Measurements from ENCODE around the gene CLSTN2. TPM values are rescaled to one million over a fixed set of nuclear protein-coding genes. Genes with fewer than 3 reads are reported as not detected.

The CLSTN2 gene
- total RNA-seq, 1 donor = not detected

GRCh38 chr3:140296796-140297352, 361.9 kb downstream of the CLSTN2 start:
- Histone ChIP-seq H3K27me3 (ENCODE audit: insufficient read depth, low read length) (no peaks in the 10 kb centered on the region), H3K4me3 (ENCODE audit: low read length) (no peak overlapping the region), H3K9me3 (ENCODE audit: low read depth, low read length) (no peaks in the 10 kb centered on the region), H3K4me1 (ENCODE audit: insufficient read depth, low read length) (no peaks in the 10 kb centered on the region)

- H3K4me3 ChIP-seq (ENCODE audit: low read length) = no peak overlapping the region
- H3K4me1 ChIP-seq (ENCODE audit: insufficient read depth, low read length) = no peaks in the 10 kb centered on the region
- H3K9me3 ChIP-seq (ENCODE audit: low read depth, low read length) = no peaks in the 10 kb centered on the region
- H3K27me3 ChIP-seq (ENCODE audit: insufficient read depth, low read length) = no peaks in the 10 kb centered on the region
These were observed 363.1 kb downstream of the CLSTN2 start for GRCh38 chr3:140298043-140298442.

GRCh38 chr3:140298569-140299070, 363.6 kb downstream of the CLSTN2 start:
- Histone ChIP-seq H3K4me3 (ENCODE audit: low read length) (no peak overlapping the region), H3K9me3 (ENCODE audit: low read depth, low read length) (no peaks in the 10 kb centered on the region), H3K4me1 (ENCODE audit: insufficient read depth, low read length) (no peaks in the 10 kb centered on the region), H3K27me3 (ENCODE audit: insufficient read depth, low read length) (no peaks in the 10 kb centered on the region)

- Histone ChIP-seq H3K27me3 (ENCODE audit: insufficient read depth, low read length) (no peaks in the 10 kb centered on the region), H3K9me3 (ENCODE audit: low read depth, low read length) (no peaks in the 10 kb centered on the region), H3K4me1 (ENCODE audit: insufficient read depth, low read length) (no peaks in the 10 kb centered on the region), H3K4me3 (ENCODE audit: low read length) (no peak overlapping the region)
These were observed 368.9 kb downstream of the CLSTN2 start for GRCh38 chr3:140303875-140304274.

- no peak overlapping the region for H3K4me3 ChIP-seq (ENCODE audit: low read length)
- H3K27me3 ChIP-seq (ENCODE audit: insufficient read depth, low read length) = no peaks in the 10 kb centered on the region
- H3K4me1 ChIP-seq (ENCODE audit: insufficient read depth, low read length) = no peaks in the 10 kb centered on the region
- H3K9me3 ChIP-seq (ENCODE audit: low read depth, low read length) = no peaks in the 10 kb centered on the region
These were observed 373.6 kb downstream of the CLSTN2 start for GRCh38 chr3:140308535-140308934.

- H3K27me3 ChIP-seq (ENCODE audit: insufficient read depth, low read length) = no peaks in the 10 kb centered on the region
- H3K4me1 ChIP-seq (ENCODE audit: insufficient read depth, low read length) = no peaks in the 10 kb centered on the region
- H3K9me3 ChIP-seq (ENCODE audit: low read depth, low read length) = no peaks in the 10 kb centered on the region
- H3K4me3 ChIP-seq (ENCODE audit: low read length) = no peak overlapping the region
These were observed 376.4 kb downstream of the CLSTN2 start for GRCh38 chr3:140311428-140311827.

GRCh38 chr3:140315955-140316354, 381.0 kb downstream of the CLSTN2 start:
- Histone ChIP-seq H3K9me3 (ENCODE audit: low read depth, low read length) (no peaks in the 10 kb centered on the region), H3K4me1 (ENCODE audit: insufficient read depth, low read length) (no peaks in the 10 kb centered on the region), H3K4me3 (ENCODE audit: low read length) (no peak overlapping the region), H3K27me3 (ENCODE audit: insufficient read depth, low read length) (no peaks in the 10 kb centered on the region)

- no peaks in the 10 kb centered on the region for H3K9me3 ChIP-seq (ENCODE audit: low read depth, low read length)
- H3K27me3 ChIP-seq (ENCODE audit: insufficient read depth, low read length) = no peaks in the 10 kb centered on the region
- no peaks in the 10 kb centered on the region for H3K4me1 ChIP-seq (ENCODE audit: insufficient read depth, low read length)
- no peak overlapping the region for H3K4me3 ChIP-seq (ENCODE audit: low read length)
These were observed 381.5 kb downstream of the CLSTN2 start for GRCh38 chr3:140316466-140316865.

- Histone ChIP-seq H3K9me3 (ENCODE audit: low read depth, low read length) (no peaks in the 10 kb centered on the region), H3K4me1 (ENCODE audit: insufficient read depth, low read length) (no peaks in the 10 kb centered on the region), H3K4me3 (ENCODE audit: low read length) (no peak overlapping the region), H3K27me3 (ENCODE audit: insufficient read depth, low read length) (no peaks in the 10 kb centered on the region)
These were observed 381.9 kb downstream of the CLSTN2 start for GRCh38 chr3:140316868-140317400.

- Histone ChIP-seq H3K4me3 (ENCODE audit: low read length) (no peak overlapping the region), H3K27me3 (ENCODE audit: insufficient read depth, low read length) (no peaks in the 10 kb centered on the region), H3K9me3 (ENCODE audit: low read depth, low read length) (no peaks in the 10 kb centered on the region), H3K4me1 (ENCODE audit: insufficient read depth, low read length) (no peaks in the 10 kb centered on the region)
These were observed 384.8 kb downstream of the CLSTN2 start for GRCh38 chr3:140319739-140320138.

GRCh38 chr3:140323561-140323960, 388.6 kb downstream of the CLSTN2 start:
- no peaks in the 10 kb centered on the region for H3K9me3 ChIP-seq (ENCODE audit: low read depth, low read length)
- no peaks in the 10 kb centered on the region for H3K27me3 ChIP-seq (ENCODE audit: insufficient read depth, low read length)
- H3K4me3 ChIP-seq (ENCODE audit: low read length) = no peak overlapping the region
- H3K4me1 ChIP-seq (ENCODE audit: insufficient read depth, low read length) = no peaks in the 10 kb centered on the region

GRCh38 chr3:140332131-140332530, 397.1 kb downstream of the CLSTN2 start:
- no peak overlapping the region for H3K4me3 ChIP-seq (ENCODE audit: low read length)
- no peaks in the 10 kb centered on the region for H3K4me1 ChIP-seq (ENCODE audit: insufficient read depth, low read length)
- no peaks in the 10 kb centered on the region for H3K27me3 ChIP-seq (ENCODE audit: insufficient read depth, low read length)
- no peaks in the 10 kb centered on the region for H3K9me3 ChIP-seq (ENCODE audit: low read depth, low read length)

GRCh38 chr3:140334132-140334929, 399.3 kb downstream of the CLSTN2 start:
- Histone ChIP-seq H3K9me3 (ENCODE audit: low read depth, low read length) (no peaks in the 10 kb centered on the region), H3K4me3 (ENCODE audit: low read length) (no peak overlapping the region), H3K4me1 (ENCODE audit: insufficient read depth, low read length) (no peaks in the 10 kb centered on the region), H3K27me3 (ENCODE audit: insufficient read depth, low read length) (no peaks in the 10 kb centered on the region)

GRCh38 chr3:140336465-140336864, 401.5 kb downstream of the CLSTN2 start:
- Histone ChIP-seq H3K4me3 (ENCODE audit: low read length) (no peak overlapping the region), H3K4me1 (ENCODE audit: insufficient read depth, low read length) (no peaks in the 10 kb centered on the region), H3K27me3 (ENCODE audit: insufficient read depth, low read length) (no peaks in the 10 kb centered on the region), H3K9me3 (ENCODE audit: low read depth, low read length) (no peaks in the 10 kb centered on the region)

GRCh38 chr3:140338916-140339315, 403.9 kb downstream of the CLSTN2 start:
- H3K4me1 ChIP-seq (ENCODE audit: insufficient read depth, low read length) = no peaks in the 10 kb centered on the region
- H3K9me3 ChIP-seq (ENCODE audit: low read depth, low read length) = no peaks in the 10 kb centered on the region
- H3K27me3 ChIP-seq (ENCODE audit: insufficient read depth, low read length) = no peaks in the 10 kb centered on the region
- H3K4me3 ChIP-seq (ENCODE audit: low read length) = no peak overlapping the region
